GM12864 (cell line): ENCODE results near the gene ZDHHC3.

Experiments used
- DNase-seq: peaks from one replicate; pipeline ENCODE4 v3.0.0-alpha.2; 2011; ENCODE audit warnings: low read depth
- H3K4me3 ChIP-seq: 2 replicates; pipeline ENCODE4 v1.5.1; 2011; ENCODE audit warnings: mild to moderate bottlenecking, low read depth, low read length, control low read depth
- TF ChIP-seq, protein P1 (sequence below): IDR thresholded peaks from 2 replicates; pipeline ENCODE4 v1.5.1; 2011; ENCODE audit warnings: low read depth, mild to moderate bottlenecking, moderate library complexity, low read length, control low read depth, inconsistent platforms; ENCODE audit errors: missing control alignments

Gene ZDHHC3

GRCh38 chr3:44875596-44875995, 100.4 kb downstream of the ZDHHC3 start:
- no peak for DNase-seq
- TF ChIP-seq, protein P1, sequence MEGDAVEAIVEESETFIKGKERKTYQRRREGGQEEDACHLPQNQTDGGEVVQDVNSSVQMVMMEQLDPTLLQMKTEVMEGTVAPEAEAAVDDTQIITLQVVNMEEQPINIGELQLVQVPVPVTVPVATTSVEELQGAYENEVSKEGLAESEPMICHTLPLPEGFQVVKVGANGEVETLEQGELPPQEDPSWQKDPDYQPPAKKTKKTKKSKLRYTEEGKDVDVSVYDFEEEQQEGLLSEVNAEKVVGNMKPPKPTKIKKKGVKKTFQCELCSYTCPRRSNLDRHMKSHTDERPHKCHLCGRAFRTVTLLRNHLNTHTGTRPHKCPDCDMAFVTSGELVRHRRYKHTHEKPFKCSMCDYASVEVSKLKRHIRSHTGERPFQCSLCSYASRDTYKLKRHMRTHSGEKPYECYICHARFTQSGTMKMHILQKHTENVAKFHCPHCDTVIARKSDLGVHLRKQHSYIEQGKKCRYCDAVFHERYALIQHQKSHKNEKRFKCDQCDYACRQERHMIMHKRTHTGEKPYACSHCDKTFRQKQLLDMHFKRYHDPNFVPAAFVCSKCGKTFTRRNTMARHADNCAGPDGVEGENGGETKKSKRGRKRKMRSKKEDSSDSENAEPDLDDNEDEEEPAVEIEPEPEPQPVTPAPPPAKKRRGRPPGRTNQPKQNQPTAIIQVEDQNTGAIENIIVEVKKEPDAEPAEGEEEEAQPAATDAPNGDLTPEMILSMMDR, result no peak
- no peak overlapping the region for H3K4me3 ChIP-seq
